Stimulated activated CD8-positive, alpha-beta memory T cell treated with anti-CD3 and anti-CD28 coated beads, Interleukin-7, amount 100 ng/mL, for 1 hour (primary cell): ENCODE results near the gene SCN5A.
"Not testable (repeated sequence)": the region's sequence is repeated elsewhere in the genome, so short reads cannot be mapped to it uniquely, and the experiment has no call there.

Experiments
- DNase-seq, 2 donors: peaks; one replicate each; pipeline ENCODE4 v3.0.0-alpha.2; 2020; ENCODE audit warnings: low read depth in 2 of 2

Gene SCN5A

GRCh38 chr3:38579141-38579540 lies 70.3 kb downstream of the SCN5A start:
- no peak for DNase-seq

GRCh38 chr3:38578551-38578950 lies 70.9 kb downstream of the SCN5A start:
- no peak for DNase-seq

GRCh38 chr3:38578081-38578475 lies 71.4 kb downstream of the SCN5A start:
- no peak for DNase-seq

DNA sequence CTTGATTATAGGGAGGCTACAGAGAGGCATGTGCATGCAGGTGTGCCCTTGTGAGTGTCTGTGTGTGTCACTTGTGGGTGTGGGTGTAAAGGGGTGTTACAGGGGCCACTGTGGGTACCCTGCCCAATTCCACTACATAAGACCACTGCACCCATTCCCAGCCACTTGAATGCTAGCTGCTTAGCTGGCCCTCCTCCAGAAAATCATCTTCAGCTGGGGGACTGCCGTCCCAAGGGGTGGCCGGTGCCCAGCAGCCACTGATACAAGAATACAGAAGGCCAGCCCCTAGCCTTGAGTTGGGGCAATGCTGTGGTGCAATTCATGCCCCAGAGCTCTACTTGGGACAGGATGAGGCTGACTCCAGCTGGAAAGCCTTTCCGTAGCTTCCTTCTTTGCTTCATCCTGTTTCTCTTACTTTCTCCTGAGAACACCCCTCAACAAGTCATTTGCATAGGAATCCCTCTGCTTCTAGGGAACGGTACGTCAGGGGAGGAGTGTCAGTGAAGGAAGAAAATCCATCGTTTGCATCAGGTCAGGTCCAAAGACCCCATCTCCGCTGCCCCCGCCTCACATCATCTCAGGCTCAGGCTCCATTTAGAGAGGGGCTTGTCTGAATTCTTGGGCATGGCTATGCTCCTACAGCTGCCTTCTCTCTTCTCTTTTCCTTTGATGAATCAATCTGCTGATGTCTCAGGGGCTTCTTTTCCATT lies 72.0 kb downstream of the SCN5A start:
- DNase-seq: no peak

DNA sequence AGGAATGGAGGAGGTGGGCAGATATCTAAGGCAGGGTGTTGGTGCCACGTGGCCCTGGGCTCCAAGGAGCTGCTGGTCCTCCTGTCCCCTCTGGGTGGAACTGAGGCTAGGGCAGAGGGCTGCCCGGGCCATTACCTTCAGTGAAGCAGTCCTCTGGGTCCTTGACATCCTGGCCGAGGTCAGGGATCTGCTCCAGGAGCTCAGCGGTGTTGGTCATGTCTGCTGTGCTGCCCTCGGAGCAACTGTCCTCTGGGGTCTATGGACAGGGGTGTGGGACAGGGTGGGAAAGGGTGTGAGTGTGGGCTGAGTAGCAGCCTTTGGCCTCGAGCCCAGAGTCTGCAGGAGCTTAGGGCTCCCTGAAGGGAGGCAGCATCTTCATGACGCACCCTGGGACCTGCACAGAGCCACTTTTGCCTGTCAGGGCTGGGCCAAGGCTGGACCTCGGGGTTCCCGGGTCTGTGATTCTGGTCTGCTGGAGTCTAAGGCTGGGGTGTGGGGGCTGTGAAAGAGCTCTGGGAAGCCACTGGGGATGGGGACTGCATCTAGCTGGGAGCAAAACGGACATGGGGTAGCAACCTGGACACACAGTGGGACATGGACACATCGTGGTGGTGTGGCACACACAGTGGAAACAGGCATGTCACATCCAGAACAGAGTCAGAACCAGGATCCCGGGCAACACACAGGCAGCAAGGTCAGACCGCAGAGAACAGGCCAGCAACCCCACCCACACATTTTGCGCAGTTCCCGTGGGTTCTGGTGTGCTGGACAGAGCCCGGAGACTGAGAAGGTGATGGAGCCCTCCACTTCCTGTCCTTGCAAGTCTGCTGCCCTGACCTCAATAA lies 72.7 kb downstream of the SCN5A start:
- DNase-seq: no peak

- no peak for DNase-seq
These were observed 73.4 kb downstream of the SCN5A start for GRCh38 chr3:38576131-38576525.

DNA sequence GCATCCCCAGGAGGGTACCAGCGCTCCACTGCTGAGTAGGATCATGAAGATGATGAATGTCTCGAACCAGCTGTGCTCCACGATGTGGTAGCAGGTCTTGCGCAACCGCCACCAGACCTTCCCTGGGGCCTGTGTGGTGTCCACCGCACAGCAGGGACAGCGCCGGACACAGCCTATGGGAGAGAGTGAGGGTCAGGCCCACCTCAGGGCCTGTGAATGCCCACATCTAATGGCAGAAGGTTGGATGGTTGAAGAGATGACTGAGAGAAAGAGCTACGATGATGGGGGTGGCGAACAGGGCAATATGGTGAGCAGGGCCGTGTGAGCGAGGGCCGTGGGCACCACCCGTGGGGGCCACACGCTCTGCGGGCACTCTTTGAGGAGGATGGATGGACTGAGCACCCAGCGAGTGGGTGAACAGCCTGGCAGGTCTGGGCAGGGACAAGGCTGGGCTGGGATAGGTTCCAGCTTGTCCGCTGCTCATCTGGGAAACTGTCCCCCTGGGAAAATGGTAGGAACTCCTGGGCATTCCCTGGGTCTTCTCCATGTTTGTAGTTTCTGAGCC lies 74.1 kb downstream of the SCN5A start:
- no peak for DNase-seq

DNA sequence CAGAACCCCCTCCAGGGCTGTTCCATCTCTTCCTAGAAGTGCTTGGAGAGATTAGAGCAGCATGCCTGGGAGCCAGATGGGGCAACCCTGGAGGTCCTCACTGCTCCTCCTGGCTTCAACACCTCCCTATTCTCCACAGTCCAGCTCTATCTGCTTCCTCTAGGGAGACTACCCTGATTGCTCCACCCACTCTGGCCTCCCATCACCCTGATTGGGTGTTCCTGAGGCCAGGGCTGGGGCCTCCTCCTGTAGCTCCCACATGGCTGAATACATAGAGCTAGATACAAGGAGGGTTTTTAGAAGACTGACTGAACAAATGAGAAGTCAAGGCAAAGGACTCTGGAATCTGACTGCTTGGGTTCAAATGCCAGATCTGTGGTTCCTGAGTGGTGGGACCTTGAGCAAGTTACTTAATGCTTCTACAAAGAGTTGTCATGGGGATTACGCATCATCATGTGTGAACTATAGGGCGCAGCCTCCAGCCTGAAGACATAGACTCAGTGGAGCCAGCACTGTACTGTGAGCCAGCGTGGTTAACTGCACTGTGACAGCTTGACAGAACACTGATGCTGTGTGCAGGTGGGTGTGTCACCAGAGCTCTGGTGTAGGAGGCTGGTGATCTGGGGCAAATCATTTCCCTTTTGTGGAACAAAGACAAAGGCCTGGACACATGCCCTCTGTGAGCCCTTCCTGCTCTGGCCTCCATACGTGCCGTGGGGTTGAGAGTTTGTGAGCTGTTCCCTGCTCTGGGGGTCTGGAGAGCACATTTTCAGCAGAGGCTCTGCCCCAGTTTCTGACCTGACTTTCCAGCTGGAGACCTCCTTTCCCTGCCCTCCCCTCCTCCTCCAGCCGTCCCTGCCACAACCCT lies 74.8 kb downstream of the SCN5A start:
- DNase-seq: no peak

- DNase-seq: no peak
These were observed 75.9 kb downstream of the SCN5A start for GRCh38 chr3:38573556-38573955.

- no peak for DNase-seq
These were observed 76.4 kb downstream of the SCN5A start for GRCh38 chr3:38573111-38573510.

- no peak for DNase-seq
These were observed 82.0 kb downstream of the SCN5A start for GRCh38 chr3:38567498-38567897.

- not testable (repeated sequence) for DNase-seq
These were observed 82.7 kb downstream of the SCN5A start for GRCh38 chr3:38566794-38567193.

GRCh38 chr3:38566215-38566528 lies 83.3 kb downstream of the SCN5A start:
- DNase-seq: no peak

GRCh38 chr3:38565339-38566214 lies 83.9 kb downstream of the SCN5A start:
- no peak for DNase-seq

DNA sequence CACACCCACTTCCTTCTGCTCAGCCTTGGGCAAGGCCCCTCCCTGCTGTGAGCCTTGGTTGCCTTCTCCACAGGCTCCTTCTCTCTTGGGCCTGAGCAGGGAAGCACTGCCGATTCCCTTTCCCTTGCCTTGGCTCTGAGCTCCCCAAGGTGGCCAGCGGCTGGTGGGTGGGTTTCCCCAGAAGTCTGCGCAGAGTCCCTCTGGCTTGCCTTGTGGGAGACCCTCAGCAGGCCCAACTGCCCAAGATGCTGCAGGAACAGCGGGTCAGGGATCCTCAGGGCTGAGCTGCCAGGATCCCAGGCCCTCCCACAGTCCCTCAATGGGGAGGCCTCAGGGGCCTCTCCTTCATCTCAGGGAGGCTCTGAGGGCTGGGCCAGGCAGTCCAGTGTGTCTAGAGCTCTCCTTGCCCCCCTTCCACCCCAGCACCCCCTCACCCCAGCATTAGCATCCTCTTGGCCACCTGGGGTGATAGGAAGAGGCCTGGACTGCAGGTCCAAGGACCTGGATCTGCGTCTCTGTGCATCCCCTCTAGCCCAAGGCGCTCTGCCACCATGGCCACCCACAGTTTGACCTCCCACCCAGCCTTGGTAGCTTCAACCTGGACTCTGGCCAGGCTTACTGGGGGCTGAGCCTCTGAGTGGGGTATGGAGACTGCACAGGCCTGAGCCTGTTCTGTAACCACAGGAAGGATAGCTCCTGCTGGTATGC lies 84.7 kb downstream of the SCN5A start:
- DNase-seq: no peak

- DNase-seq: no peak
These were observed 85.6 kb downstream of the SCN5A start for GRCh38 chr3:38563886-38564270.

- no peak for DNase-seq
These were observed 86.2 kb downstream of the SCN5A start for GRCh38 chr3:38563070-38563885.

- DNase-seq: no peak
These were observed 87.0 kb downstream of the SCN5A start for GRCh38 chr3:38562467-38562925.

GRCh38 chr3:38561746-38562466 lies 87.6 kb downstream of the SCN5A start:
- DNase-seq: no peak
